Neural cell (in vitro differentiated cells): Measurements from ENCODE around the gene XPO4. TPM values are rescaled to one million over a fixed set of nuclear protein-coding genes. Genes with fewer than 3 reads are reported as not detected.

ENCODE experiments used
- H2AFZ ChIP-seq: fragments of 200-600, 300-800 bp; sonication (generic), shearing (Covaris generic); 2 replicates; pipeline ENCODE4 v1.6.0; 2014; ENCODE audit warnings: low read depth, mild to moderate bottlenecking, antibody characterized with exemption, low read length, moderate library complexity
- H3F3A ChIP-seq: fragments of 200-600 bp; shearing (Covaris generic); 2 replicates; pipeline ENCODE4 v1.6.1; 2016; ENCODE audit warnings: mild to moderate bottlenecking, moderate library complexity, mixed read lengths, antibody characterized with exemption, low read length; ENCODE audit not compliant: insufficient read depth, poor library complexity, severe bottlenecking
- H3K27ac ChIP-seq: fragments of 200-600, 300-800 bp; sonication (generic), shearing (Covaris generic); 2 replicates; pipeline ENCODE4 v1.5.1; 2014; ENCODE audit warnings: mild to moderate bottlenecking, low read length, moderate library complexity
- H3K27me3 ChIP-seq: fragments of 300-800, 200-600 bp; sonication (generic), shearing (Covaris generic); 2 replicates; pipeline ENCODE4 v1.6.0; 2014; ENCODE audit warnings: mild to moderate bottlenecking, low read depth, low read length, moderate library complexity; ENCODE audit not compliant: insufficient read depth
- H3K36me3 ChIP-seq: fragments of 300-800, 200-600 bp; sonication (generic), shearing (Covaris generic); 2 replicates; pipeline ENCODE4 v1.5.1; 2014; ENCODE audit warnings: mild to moderate bottlenecking, antibody characterized with exemption, low read length, moderate library complexity; ENCODE audit not compliant: insufficient read depth
- H3K4me2 ChIP-seq: fragments of 300-800, 200-600 bp; sonication (generic), shearing (Covaris generic); 2 replicates; pipeline ENCODE4 v1.6.0; 2014; ENCODE audit warnings: mild to moderate bottlenecking, low read length
- H3K4me3 ChIP-seq: fragments of 300-800, 200-600 bp; sonication (generic), shearing (Covaris generic); 2 replicates; pipeline ENCODE4 v1.5.1; 2014; ENCODE audit warnings: mild to moderate bottlenecking, low read length, moderate library complexity
- H3K79me2 ChIP-seq: fragments of 200-600 bp; shearing (Covaris generic); replicated peaks from 2 replicates; pipeline ENCODE4 v1.6.0; 2014; ENCODE audit warnings: mild to moderate bottlenecking, low read length, moderate library complexity; ENCODE audit not compliant: insufficient read depth
- H3K9ac ChIP-seq: fragments of 300-800, 200-600 bp; sonication (generic), shearing (Covaris generic); 2 replicates; pipeline ENCODE4 v1.6.1; 2016; ENCODE audit warnings: mild to moderate bottlenecking, low read length, mixed read lengths
- H3K9me2 ChIP-seq: fragments of 200-600 bp; shearing (Covaris generic); 2 replicates; pipeline ENCODE4 v1.6.1; 2016; ENCODE audit warnings: mild to moderate bottlenecking, low read length, mixed read lengths; ENCODE audit not compliant: insufficient read depth
- H3K9me3 ChIP-seq: fragments of 200-600, 300-800 bp; sonication (generic), shearing (Covaris generic); 2 replicates; pipeline ENCODE4 v1.6.1; 2016; ENCODE audit warnings: mild to moderate bottlenecking, mixed run types, low read length, moderate library complexity, mixed read lengths
- H4K20me1 ChIP-seq: fragments of 200-600 bp; shearing (Covaris generic); 2 replicates; pipeline ENCODE4 v1.6.1; 2016; ENCODE audit warnings: mild to moderate bottlenecking, mixed run types; ENCODE audit not compliant: insufficient read depth
- EP300 ChIP-seq: fragments of 450-650 bp; conservative IDR thresholded peaks from 2 replicates; pipeline ENCODE4 v1.6.1; 2014; ENCODE audit warnings: antibody characterized with exemption, mild to moderate bottlenecking, moderate library complexity; ENCODE audit not compliant: poor library complexity, severe bottlenecking
- EZH2 ChIP-seq: fragments of 200-600, 300-800 bp; shearing (Covaris generic), sonication (generic); IDR thresholded peaks from 2 replicates; pipeline ENCODE4 v1.6.1; 2014; ENCODE audit warnings: antibody characterized with exemption, low read length, borderline replicate concordance, mild to moderate bottlenecking; ENCODE audit not compliant: insufficient read depth, poor library complexity, severe bottlenecking
- MXI1 ChIP-seq: fragments of 450-650 bp; conservative IDR thresholded peaks from 2 replicates; pipeline ENCODE4 v1.6.1; 2014; ENCODE audit warnings: antibody characterized with exemption, mild to moderate bottlenecking; ENCODE audit not compliant: poor library complexity, severe bottlenecking
- POLR2AphosphoS5 ChIP-seq: IDR thresholded peaks from 2 replicates; pipeline ENCODE4 v1.6.1; 2012
- RAD21 ChIP-seq: fragments of 450-650 bp; conservative IDR thresholded peaks from 2 replicates; pipeline ENCODE4 v1.6.1; 2014; ENCODE audit warnings: antibody characterized with exemption, mild to moderate bottlenecking, moderate library complexity
- SMC3 ChIP-seq: fragments of 450-650 bp; conservative IDR thresholded peaks from 2 replicates; pipeline ENCODE4 v1.6.1; 2014; ENCODE audit warnings: antibody characterized with exemption, mild to moderate bottlenecking, moderate library complexity; ENCODE audit not compliant: poor library complexity
- TAF1 ChIP-seq: IDR thresholded peaks from 2 replicates; pipeline ENCODE4 v1.6.1; 2012; ENCODE audit warnings: low read depth
- polyA plus RNA-seq: library from polyadenylated mRNA; depleted of rRNA; stranded (reverse); fragments of >200 nt; gene quantifications from 2 replicates; pipeline ENCODE4 v1.2.3, GENCODE V29; 2014
- TF ChIP-seq, protein P1 (sequence below): fragments of 450-650 bp; IDR thresholded peaks from 2 replicates; pipeline ENCODE4 v1.5.1; 2014; ENCODE audit warnings: antibody characterized with exemption, mild to moderate bottlenecking, moderate library complexity; ENCODE audit not compliant: poor library complexity, severe bottlenecking
- TF ChIP-seq, protein P2 (sequence below): IDR thresholded peaks from 2 replicates; pipeline ENCODE4 v1.6.1; 2012; ENCODE audit warnings: borderline replicate concordance

The XPO4 gene
- polyA plus RNA-seq, 1 donor from 2014 or later: 13.0 TPM

DNA sequence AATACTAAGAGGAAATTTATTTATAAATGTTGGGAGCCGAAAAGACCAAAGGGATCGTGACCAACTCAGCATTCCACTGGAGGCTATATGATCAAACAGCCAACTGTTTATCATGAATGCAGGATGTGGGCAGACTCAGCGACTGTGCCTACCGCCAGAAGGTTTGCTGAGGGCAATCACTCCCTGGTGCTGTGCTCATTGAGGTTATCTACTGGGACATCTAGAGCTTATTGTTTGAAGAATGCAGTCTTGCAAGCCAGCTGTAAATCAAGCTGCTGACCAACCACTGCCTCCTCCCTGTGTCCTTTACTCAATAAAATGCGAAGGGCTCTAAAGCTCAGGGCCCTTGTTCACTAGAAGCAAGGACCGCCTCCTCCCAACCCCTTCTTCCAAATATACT is 8.5 kb upstream of the XPO4 start:
- Histone ChIP-seq H3K27ac (no peak overlapping the region), H3K36me3 (no peaks in the 10 kb centered on the region), H3F3A (no peaks in the 10 kb centered on the region), H3K4me2 (no peak overlapping the region), H3K9me2 (no peaks in the 10 kb centered on the region), H3K4me3 (no peak overlapping the region), H3K27me3 (no peaks in the 10 kb centered on the region), H4K20me1 (no peaks in the 10 kb centered on the region), H3K9ac (no peak overlapping the region), H3K9me3 (no peaks in the 10 kb centered on the region), H2AFZ (no peak overlapping the region), H3K79me2 (no peaks in the 10 kb centered on the region)
- no peak for TF ChIP-seq EZH2
- no peak for TF ChIP-seq MXI1
- TF ChIP-seq, protein P1, sequence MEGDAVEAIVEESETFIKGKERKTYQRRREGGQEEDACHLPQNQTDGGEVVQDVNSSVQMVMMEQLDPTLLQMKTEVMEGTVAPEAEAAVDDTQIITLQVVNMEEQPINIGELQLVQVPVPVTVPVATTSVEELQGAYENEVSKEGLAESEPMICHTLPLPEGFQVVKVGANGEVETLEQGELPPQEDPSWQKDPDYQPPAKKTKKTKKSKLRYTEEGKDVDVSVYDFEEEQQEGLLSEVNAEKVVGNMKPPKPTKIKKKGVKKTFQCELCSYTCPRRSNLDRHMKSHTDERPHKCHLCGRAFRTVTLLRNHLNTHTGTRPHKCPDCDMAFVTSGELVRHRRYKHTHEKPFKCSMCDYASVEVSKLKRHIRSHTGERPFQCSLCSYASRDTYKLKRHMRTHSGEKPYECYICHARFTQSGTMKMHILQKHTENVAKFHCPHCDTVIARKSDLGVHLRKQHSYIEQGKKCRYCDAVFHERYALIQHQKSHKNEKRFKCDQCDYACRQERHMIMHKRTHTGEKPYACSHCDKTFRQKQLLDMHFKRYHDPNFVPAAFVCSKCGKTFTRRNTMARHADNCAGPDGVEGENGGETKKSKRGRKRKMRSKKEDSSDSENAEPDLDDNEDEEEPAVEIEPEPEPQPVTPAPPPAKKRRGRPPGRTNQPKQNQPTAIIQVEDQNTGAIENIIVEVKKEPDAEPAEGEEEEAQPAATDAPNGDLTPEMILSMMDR: no peak
- TF ChIP-seq TAF1: no peak
- TF ChIP-seq RAD21: no peak
- TF ChIP-seq, protein P2, sequence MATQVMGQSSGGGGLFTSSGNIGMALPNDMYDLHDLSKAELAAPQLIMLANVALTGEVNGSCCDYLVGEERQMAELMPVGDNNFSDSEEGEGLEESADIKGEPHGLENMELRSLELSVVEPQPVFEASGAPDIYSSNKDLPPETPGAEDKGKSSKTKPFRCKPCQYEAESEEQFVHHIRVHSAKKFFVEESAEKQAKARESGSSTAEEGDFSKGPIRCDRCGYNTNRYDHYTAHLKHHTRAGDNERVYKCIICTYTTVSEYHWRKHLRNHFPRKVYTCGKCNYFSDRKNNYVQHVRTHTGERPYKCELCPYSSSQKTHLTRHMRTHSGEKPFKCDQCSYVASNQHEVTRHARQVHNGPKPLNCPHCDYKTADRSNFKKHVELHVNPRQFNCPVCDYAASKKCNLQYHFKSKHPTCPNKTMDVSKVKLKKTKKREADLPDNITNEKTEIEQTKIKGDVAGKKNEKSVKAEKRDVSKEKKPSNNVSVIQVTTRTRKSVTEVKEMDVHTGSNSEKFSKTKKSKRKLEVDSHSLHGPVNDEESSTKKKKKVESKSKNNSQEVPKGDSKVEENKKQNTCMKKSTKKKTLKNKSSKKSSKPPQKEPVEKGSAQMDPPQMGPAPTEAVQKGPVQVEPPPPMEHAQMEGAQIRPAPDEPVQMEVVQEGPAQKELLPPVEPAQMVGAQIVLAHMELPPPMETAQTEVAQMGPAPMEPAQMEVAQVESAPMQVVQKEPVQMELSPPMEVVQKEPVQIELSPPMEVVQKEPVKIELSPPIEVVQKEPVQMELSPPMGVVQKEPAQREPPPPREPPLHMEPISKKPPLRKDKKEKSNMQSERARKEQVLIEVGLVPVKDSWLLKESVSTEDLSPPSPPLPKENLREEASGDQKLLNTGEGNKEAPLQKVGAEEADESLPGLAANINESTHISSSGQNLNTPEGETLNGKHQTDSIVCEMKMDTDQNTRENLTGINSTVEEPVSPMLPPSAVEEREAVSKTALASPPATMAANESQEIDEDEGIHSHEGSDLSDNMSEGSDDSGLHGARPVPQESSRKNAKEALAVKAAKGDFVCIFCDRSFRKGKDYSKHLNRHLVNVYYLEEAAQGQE: no peak
- TF ChIP-seq SMC3: no peak
- TF ChIP-seq POLR2AphosphoS5: no peak
- no peak for TF ChIP-seq EP300

DNA sequence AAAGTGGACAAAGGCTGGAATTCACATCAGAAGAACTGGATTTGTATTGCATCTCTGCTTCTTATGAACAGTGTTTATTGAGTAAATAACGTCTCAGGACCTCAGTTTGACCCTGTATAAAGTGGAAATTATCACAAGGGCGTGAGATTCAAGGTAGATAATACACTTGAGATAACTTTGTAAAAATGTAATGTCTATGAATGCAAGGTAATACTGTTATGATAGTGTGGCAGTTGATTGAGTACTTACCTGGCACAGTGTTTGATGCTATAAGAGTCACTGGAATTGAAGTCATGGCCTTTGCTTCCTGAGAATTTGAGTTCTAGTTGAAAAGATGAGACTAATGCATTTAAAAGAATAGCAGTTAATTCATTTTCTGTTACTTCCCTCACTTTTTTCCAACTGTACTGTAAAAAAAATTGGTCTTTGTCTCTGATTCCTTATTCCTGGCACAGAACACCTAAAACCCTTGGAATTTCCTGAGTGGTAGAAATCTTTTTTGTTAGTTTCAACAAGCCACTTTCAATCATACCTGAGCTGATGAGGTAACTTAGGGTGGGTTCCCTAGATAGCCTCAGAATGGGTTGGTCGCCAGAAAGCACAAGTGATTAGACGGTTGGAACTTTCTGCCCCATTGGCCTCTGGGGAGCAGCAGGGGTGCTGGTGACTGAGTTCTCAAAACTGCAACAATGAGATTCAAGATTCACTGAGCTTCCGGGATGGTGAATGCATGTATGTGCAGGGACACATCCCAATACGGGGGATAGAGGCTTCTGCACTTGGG is 6.4 kb upstream of the XPO4 start:
- H4K20me1 ChIP-seq: no peaks in the 10 kb centered on the region
- no peak overlapping the region for H2AFZ ChIP-seq
- no peak overlapping the region for H3K4me3 ChIP-seq
- no peak overlapping the region for H3K4me2 ChIP-seq
- H3K27me3 ChIP-seq: no peaks in the 10 kb centered on the region
- TF ChIP-seq RAD21: no peak
- no peak for TF ChIP-seq MXI1
- TF ChIP-seq, protein P1: no peak
- TF ChIP-seq EP300: no peak
- no peak for TF ChIP-seq EZH2
- TF ChIP-seq POLR2AphosphoS5: no peak
- TF ChIP-seq, protein P2: no peak
- TF ChIP-seq TAF1: no peak
- no peak for TF ChIP-seq SMC3
- H3K9ac ChIP-seq: no peak overlapping the region
- no peak overlapping the region for H3K27ac ChIP-seq
- no peaks in the 10 kb centered on the region for H3F3A ChIP-seq
- no peaks in the 10 kb centered on the region for H3K9me3 ChIP-seq
- no peaks in the 10 kb centered on the region for H3K79me2 ChIP-seq
- no peaks in the 10 kb centered on the region for H3K9me2 ChIP-seq
- no peaks in the 10 kb centered on the region for H3K36me3 ChIP-seq
